ENCODE measurements around the gene SLC9A7.
A peak's percentile ranks its signal among the peaks of the same experiment; 100 is the strongest.

SLC9A7 gene

DNA sequence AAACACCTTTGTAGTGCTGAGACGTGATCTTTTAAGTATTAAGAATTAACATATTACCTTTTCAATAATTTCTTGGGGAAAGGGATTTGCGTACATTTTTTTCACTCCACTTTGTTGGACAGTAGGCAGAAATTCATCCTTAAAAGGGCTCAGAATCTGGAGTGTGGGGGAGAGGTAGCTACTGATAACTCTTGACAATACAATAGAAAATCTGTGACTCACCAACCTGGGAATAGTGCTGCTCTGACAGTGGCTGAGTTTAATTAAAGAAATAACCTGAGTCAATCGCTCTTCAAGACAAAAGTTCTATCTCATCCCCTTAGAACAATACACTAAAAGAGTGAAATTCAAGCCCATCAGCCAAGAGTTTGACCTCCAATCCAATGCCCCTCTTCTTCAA, 60.2 kb downstream of the SLC9A7 start:
- DNase-seq: no peak

DNA sequence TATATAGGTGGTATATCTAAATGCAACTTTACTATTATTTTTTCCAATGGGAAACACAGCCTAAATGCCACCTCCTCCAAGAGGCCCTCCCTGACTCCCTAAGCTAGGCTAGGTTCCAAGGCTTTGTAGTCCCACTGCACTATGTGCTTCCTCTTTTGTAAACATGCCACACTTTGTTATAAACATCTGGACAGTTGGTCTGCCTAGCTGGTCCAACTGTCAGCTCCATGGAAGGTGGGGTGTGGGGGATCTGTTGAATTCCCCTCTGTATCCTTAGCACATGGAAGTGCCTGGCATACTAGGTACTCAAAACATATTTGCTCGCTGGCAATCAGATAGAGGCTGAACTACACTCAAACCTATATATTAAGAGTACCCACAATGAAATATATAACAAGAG, 63.4 kb downstream of the SLC9A7 start:
- DNase-seq: no peak

DNA sequence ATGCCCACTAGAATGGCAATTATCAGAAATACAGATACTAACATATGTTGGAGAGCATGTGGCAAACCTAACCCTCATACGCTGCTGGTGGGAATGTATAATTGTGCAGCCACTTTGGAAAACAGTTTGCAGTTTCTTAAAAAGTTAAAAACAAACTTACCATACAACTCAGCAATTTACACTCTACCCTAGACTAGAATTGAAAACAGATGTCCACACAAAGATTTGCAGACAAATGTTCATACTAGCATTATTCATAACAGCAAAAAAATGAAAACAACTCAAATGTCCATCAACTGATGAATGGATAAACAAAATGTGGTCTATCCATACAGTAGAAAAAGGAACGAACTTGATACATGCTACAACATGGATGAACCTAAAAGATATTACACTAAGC, 64.4 kb downstream of the SLC9A7 start:
- no peak for DNase-seq

DNA sequence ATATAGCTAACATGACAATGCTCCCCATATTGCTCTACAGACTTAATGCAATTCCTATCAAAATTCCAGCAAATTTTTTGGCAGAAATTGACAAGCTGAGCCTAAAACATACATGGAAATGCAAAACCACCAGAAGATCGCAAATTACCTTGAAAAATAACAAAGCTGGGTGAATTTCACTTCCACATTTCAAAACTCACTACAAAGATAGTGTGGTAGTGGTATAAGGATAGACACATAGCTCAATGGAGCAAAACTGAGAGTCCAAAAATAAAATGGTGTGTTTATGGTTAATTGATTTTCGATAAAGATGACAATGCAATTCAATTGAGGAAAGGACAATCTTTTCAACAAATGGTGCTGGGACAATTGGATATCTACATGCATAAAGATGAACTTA, 65.8 kb downstream of the SLC9A7 start:
- no peak for DNase-seq

DNA sequence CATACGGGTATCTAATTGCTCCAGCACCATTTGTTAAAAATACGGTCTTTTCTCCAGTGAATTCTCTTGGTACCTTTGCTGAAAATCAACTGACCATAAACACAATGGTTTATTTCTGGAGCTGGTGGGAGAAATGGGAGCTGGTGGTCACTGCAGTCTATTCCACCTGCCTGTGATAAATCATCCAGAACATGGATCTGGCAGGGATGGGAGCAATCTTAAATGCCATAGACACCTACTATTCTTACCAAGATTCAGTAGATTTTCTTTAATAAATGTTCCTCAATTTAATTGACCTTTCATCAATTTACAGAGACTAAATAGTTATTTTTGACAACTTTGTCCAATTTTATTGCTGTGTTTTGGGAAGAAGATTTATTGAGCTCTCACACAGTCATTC, 68.1 kb downstream of the SLC9A7 start:
- no peak for DNase-seq

DNA sequence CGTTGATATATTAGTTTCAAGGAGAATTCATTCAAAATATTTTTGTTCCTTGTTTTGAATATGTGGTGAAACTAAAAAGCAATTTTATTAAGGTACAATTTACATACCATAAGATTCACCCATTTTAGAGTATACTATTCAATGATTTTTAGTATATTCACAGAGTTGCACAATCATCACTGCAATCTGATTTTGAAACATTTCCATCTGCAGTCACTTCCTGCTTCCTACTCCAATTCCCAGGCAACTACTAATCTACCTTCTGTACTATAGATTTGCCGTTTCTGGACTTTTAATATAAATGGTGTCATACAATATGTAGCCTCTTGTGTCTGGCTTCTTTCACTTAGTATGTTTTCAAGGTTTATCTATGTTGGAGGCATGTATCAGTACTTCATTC, 71.3 kb downstream of the SLC9A7 start:
- no peak for DNase-seq

DNA sequence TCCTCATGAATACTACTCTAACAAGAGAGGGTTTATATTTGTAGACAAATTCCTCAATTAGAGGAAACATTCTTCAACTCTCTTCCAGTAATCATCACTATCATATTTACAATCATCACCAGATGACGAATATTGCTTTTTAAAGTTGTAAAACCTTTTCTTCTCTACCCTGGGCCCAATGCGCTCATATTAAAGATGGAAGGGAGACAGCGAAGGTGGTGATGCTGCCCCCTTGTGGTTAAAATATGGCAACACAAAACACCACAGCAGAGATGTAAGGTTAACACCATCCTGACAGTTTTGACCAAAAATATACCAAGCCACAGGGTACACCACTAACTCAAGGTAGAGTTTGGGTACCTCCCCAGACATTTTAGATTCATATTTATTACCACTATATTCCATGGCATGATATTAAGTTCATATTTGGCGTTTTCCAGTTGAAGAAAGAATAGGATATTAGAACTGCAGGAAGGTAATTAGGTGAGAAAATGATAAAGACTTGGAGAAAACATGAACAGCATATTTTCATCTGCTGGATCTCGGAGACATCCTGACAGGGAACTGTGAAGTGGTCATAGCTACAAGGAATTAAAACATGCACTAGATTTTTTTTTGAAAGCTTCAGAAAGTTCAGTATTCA, 72.8 kb downstream of the SLC9A7 start:
- DNase-seq: peak in 1 of 2 experiments; percentile 30

DNA sequence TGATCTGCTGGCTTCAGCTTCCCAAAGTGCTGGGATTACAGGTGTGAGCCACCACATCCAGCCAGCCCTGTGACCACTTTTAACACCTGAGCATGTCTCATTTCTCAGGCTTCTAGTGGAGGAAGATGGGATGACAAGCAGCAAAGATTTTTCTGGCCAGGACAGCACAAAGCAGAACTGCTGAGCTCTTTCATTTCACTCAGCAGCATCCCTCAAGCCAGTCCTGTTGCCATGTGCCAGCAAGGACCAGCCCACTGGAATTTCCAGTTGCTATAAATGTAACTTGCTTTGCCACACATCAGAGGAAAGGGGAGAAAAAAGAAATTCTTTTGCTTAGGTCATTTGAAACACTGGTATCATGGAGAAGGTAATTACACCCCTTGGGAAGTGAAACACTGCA, 75.9 kb downstream of the SLC9A7 start:
- DNase-seq: no peak

DNA sequence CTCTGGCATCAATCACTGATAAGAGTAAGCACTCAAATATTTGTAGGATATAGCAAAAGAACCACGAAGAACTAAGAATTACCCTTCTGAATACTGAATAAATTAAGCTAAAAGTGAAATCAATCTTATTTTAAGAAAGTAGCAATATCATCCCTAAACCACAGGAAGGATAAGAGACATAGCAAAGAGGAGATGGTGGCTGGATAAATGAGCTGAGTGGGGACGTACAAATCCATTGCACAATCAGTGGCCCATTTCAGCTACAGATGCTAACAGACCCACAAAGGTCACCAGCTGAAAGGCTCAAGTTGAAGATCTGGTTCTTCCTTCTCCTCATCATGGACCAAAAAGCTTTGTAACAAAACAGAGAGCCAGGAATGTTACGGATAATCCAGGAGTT, 77.1 kb downstream of the SLC9A7 start:
- DNase-seq: no peak

DNA sequence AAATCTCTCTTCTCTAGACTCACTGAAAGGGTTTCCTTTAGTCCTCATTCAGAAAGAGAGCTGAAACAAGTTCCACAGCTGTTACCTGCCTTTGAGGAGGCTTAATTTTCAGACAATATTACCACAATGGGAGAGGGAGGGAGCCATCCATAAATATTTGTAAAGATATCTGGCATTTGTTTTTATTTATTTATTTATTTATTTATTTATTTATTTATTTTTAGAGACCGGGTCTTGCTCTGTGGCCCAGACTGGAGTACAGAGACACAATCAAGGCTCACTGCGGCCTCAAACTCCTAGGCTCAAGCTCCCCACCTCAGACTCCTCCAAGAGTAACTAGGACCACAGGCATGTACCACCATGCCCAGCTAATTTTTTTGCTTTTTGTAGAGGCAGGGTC, 80.7 kb downstream of the SLC9A7 start:
- no peak for DNase-seq

DNA sequence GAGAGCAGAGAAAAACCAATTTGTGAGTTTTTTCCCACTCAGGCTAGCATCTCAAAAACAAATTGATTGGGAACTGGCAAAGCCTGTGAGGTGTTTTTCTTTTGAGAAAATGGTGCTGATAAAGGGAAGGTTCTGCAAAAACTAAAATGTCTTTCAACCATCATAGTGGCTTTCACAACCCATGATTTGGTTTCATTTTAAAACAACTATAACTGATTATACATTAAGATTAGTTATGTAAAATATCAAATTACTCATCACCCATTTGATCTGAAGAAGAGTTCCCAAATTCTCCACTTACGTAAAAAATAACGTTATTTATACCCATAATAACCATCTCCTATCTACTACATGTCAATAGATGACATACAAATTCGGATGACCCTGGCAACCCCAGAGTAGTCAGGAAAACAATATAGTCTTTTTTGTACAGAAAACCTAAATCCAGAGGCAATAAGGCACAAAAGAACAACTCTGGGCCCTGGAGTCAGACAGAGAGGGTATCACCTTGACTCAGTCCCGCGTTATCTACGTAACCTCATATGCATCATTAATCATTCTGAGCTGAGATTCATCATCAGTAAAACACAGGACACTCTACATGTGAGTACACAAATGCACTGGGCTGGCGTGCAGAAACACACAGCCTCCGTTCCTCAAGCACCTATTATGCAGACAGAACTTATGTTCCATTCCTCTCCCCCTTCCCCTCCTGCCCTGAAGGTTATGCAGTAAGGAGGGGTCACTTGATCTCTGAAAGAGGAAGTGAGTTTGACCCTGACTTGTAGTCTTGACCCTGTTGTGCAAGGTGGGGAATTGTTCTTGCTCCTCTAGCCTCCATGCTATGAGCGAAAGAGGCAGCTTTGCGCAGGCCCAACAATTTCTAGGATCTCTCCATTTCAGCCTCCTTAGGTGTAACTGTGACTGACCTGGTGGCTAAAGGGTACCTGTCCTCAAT, 82.2 kb downstream of the SLC9A7 start:
- DNase-seq: peak; percentile 13 to 19

DNA sequence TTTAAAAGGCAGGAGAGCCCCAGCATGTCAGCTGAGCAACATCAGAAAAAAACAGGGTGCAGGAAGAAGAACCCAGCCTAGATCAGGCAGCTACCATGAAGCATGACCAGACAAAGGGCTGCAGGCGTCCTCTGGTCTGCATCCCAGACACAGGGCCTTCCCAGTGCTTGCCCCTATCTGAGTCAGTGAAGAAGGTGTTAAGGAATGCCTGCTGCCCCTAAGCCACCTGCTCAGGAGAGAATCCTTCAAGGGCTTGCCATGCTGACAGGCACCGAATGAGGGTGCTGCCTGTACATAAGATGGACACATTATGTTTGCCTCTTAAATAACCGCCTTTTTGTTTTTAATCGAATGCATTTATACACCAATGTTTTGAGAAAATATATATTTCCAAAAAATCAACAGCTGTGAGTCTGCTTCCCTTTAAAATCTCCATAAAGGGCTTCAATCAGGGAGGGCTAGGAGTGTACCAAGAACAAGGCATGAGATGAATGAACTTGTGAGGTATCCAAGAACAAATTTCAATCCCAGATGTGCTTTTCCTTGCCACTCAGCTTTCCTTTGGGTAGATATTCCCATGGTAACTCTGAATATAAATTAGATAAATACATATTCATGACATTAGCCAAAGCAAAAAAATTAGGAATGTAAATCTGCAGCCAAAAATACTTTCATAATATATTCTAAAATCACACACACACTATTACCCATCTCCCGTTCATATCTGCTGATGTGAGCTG, 85.1 kb downstream of the SLC9A7 start:
- DNase-seq: no peak

DNA sequence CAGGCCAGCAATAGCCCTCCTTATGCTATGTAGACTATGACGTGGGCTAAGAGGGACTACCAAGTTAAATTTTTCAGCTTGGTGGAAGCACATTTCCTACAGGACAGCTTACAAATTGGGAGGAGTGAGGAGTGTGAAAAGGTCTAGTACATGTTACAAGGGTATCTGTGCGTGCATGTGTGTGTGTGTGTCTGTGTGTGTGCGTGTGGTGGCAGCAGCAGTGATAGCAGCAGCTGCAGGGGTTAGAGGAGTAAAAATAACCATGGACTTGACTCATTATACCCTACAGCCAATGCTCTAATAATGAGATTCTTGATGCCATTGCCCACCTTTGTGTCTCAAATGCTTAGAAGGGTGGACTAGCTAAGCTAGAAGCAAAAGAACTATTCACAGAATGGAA, 88.6 kb downstream of the SLC9A7 start:
- no peak for DNase-seq

DNA sequence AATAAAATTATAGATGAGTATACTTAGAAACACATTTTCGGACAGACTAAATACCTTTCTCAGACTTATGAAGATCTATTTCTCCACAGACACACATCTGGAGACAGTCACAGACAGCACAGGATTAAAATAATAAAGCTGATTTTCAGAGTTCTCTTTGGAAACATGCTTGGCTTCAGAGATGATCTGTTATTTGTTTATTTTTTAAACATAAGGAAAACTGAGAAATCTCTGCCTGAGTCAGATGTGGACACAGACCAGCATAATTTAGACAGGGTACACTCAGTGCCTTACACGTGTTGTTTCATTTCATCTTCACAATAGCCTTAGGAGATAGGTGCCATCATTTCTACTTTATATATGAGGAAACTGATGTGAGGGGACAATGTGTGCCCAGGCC, 92.1 kb downstream of the SLC9A7 start:
- no peak for DNase-seq

DNA sequence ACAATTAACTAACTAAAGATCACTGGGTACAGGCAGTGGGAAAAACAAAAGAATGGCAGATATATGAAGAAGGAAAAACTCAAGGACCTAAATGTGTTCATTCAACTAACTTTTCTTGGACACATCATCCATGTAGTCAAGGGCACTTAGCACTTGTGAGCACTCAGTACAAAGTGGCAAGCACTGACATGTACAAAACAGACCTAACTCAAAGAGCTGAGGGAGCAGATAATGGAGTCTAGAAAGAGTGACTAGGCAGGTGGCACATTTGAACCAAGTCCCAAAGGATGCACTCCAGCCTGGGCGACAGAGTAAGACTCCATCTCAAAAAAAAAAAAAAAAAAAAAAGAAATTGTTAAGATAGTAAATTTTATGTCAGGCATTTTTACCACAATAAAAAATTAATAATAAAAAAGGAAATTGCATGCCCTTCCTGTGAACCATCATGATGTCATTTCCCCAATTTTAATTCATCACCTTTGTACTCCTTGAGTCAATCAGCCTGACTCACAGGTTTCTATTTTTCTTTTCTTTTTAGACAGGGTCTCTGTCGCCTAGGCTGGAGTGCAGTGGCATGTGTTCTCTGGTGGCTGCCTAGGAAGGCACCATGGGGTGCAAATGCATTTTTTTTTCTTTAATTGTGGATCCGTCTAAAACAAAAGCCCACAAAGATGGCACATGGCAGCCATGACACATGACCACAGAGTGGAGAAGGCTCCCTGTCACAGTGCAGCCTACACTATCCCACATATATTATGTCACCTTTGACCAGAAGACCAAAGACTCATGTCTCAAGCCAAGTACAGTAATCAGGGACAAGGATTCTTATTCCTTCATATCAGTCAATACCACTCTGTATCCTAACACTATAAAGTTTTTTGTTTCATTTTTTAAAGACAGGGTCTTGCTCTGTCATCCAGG, 93.4 kb downstream of the SLC9A7 start:
- no peak for DNase-seq

DNA sequence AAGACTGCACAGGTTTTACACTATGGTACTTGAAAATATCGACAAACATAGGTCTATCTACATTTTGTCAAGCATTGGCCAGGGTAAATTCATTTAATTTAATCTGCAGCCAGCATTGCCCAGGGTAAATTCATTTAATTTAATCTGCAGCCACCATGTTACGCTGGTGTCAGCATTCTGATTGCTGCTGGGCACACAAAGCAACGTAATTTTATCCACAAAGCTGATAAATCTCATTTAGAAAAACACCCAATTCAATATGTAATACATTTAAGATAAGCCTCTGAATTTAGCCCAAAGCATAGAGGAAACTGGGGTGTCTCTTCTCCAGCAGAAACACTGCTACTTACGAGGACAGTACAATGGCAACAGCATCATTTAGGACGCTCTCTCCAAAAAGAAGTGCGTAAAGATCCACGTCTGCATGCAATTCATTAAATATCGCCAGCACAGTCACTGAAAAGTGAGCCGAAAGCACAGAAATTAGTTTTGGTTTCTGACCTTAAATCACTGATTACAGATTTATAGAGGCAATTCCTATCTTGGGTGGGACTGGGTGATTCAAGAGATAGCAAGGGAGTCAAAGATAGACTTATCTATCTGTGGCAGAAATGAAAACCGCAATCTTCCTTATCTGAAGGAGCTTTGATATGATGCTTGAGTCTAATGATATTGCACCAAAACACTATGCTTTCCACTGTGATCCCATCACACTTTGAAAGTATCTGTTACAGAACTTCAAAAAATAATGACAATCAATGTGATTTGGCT, 96.5 kb downstream of the SLC9A7 start:
- no peak for DNase-seq

DNA sequence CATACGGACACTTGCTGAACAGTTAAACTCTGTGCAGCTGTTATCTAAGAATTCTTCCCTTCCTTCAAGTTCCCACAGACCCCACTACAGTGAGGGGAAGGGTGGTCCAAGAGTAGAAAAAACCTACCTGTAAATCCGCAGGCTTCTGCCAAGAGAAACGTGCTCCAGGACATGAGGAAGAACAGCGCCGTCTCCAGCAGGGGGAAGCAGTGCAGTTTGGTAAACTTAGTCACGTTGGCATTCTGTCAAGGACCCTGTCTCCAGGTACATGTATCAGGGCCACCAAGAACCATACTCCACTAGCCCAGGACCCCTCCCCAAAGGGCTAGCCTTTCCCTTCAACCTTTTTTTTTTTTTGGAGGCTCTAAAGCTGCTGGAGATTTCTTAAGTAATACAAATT, 105.4 kb downstream of the SLC9A7 start:
- DNase-seq: no peak

DNA sequence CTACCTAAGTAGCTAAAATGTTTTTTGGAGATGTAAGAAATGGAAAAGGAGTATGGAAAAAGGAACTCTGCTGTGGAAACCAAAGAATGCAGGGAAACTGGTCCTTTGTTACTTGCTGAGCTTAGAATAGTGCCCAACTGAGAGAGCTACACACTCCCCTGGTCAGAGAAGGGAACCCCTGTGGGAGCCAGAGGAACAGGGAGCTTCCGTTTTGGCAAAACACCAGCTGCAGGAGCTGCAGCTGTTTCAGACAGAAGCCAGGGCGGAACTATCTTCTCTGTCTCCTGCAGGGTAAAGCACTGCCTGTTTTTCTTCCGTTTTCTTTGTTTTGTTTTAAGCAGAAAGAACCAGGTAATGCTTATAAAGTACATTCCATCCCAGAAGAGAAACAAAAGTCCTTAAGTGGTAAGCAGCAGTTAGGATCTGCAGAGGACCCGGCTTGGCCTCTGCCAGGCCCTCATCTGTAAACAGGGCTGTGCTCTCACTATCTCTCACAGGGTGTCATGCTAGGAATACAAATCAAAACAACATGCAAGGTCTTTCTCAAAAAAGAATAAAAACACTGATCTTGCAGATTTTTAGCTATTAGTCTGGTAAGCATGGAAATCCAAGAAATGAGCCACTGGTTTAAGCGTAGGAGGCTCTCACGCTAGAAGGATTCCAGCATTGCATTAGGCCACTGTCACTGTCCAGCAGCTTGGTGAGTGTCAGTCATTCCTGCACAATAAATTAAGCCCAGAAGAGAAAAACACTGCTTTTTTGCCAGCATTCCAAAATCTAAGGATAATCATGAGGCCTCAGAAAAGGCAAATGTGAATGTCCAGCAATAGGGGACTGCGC, 109.3 kb downstream of the SLC9A7 start:
- peak; percentile 10 to 36 for DNase-seq

DNA sequence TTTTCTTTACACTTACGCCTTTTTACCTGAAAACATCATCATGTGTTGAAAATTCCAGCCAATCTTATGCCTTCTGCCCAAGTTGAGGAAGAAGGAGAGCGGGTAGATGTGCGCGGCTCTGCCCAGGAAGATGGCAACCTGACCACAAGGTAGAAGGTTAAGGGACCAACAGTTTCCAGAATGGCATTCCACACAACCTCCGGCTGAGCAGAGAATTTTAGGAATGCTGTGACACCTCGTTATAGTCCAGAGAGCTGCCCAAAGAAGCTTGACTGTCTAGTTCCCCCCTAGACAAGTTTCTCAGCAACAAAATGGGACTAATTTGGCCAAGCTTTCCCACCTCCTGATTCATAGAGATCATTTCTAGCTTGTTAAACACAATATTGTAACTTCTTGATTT, 110.3 kb downstream of the SLC9A7 start:
- no peak for DNase-seq

DNA sequence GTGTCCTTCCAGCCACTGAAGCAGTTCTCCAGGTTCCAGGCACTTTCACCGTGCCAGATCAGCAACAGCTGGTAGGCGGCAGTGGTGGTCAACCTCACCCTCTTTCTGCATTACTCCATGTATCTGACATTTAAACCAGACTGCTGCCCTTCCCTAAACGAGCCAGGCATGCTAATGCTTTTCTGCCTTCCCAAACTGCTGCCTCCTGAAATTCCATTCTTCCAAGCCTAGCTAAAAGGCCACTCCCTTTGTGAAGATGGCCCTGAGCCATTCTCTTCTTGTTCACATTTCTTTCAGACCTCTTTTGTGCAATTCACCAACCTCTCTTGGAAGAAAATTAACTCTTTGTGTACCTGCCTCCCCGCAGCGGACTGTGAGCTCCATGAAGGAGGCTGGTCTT, 111.7 kb downstream of the SLC9A7 start:
- no peak for DNase-seq

DNA sequence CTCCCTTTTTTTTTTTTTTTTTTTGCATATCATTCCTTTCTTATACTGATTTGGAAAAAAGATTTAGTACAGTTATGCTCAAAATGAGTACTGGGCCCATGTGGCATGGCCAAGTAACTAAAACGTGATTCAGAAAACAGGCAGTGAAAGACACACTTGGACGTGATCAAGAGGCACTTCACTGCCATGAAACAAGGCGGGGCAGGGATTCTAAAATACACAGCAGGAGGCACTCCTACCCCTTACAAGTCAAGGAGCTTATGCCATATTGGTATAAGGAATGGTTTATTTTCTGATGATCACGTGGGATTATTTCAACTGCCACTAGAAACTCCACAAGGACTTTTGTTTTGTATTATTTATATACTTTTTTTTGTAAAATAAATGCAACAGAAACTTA, 113.3 kb downstream of the SLC9A7 start:
- DNase-seq: no peak

Measured in AML-193 (cell line).